Thoracic aorta (tissue), 2 donors: Measurements from ENCODE around the gene SESN2. TPM values are rescaled to one million over a fixed set of nuclear protein-coding genes. Genes with fewer than 3 reads are reported as not detected.

Experiments used
- ATAC-seq: fragments of 150-250 bp; one replicate; pipeline ENCODE4 v1.8.0; 2017; ENCODE audit warnings: low read depth; ENCODE audit not compliant: insufficient number of reproducible peaks, low FRiP score
- DNase-seq: peaks from one replicate; pipeline ENCODE4 v3.0.0-alpha.2; 2020; ENCODE audit warnings: low spot score
- H3K27ac ChIP-seq, 2 donors: fragments of 200-600 bp; sonication (generic); 1 replicate in 1 of 2; 2 replicates in 1 of 2; pipeline ENCODE4 v1.5.1; 2016; ENCODE audit warnings: mild to moderate bottlenecking in 2 of 2, moderate library complexity in 2 of 2
- H3K27me3 ChIP-seq: fragments of 200-600 bp; sonication (generic); replicated peaks from 2 replicates; pipeline ENCODE4 v1.6.0; 2016; ENCODE audit warnings: mild to moderate bottlenecking; ENCODE audit not compliant: insufficient read depth
- H3K36me3 ChIP-seq: fragments of 200-600 bp; sonication (generic); one replicate; pipeline ENCODE4 v1.5.1; 2016
- H3K4me1 ChIP-seq, 2 donors: fragments of 200-600 bp; sonication (generic); 1 replicate in 1 of 2; 2 replicates in 1 of 2; pipeline versions ENCODE4 v1.5.1 to v1.6.0; 2016; ENCODE audit warnings: low read depth in 2 of 2, mild to moderate bottlenecking in 1 of 2; ENCODE audit not compliant: control insufficient read depth in 1 of 2
- H3K4me3 ChIP-seq: fragments of 200-600 bp; sonication (generic); 2 replicates; pipeline ENCODE4 v1.5.1; 2016; ENCODE audit warnings: mild to moderate bottlenecking
- H3K9me3 ChIP-seq: fragments of 200-600 bp; sonication (generic); 2 replicates; pipeline ENCODE4 v1.5.1; 2016
- CTCF ChIP-seq: fragments of 200-600 bp; sonication (generic); IDR thresholded peaks from one replicate; pipeline ENCODE4 v1.5.1; 2019; ENCODE audit warnings: antibody characterized with exemption
- total RNA-seq, 2 donors: library from RNA; depleted of rRNA; stranded (reverse); fragments of >200 nt; gene quantifications; one replicate each; pipeline versions ENCODE4 v1.1.0 to v1.2.3, GENCODE V29; 2016

SESN2 gene
- total RNA-seq, 2 donors from 2014 or later = 10.9 to 12.6 TPM

GRCh38 chr1:28290851-28291250, 31.5 kb downstream of the SESN2 start:
- Histone ChIP-seq H3K4me3 (no peak overlapping the region), H3K4me1 (no peaks in the 10 kb centered on the region), H3K27me3 (no peaks in the 10 kb centered on the region), H3K36me3 (no peaks in the 10 kb centered on the region), H3K27ac (no peak overlapping the region), H3K9me3 (no peaks in the 10 kb centered on the region)
- TF ChIP-seq CTCF = no peak
- ATAC-seq (no peak), DNase-seq (no peak)

- H3K9me3 ChIP-seq = no peaks in the 10 kb centered on the region
- H3K27ac ChIP-seq = no peak overlapping the region
- H3K4me3 ChIP-seq = no peak overlapping the region
- H3K36me3 ChIP-seq = no peaks in the 10 kb centered on the region
- no peak for ATAC-seq
- TF ChIP-seq CTCF = no peak
- no peaks in the 10 kb centered on the region for H3K4me1 ChIP-seq
- H3K27me3 ChIP-seq = no peaks in the 10 kb centered on the region
- DNase-seq = no peak
These were observed 32.4 kb downstream of the SESN2 start for GRCh38 chr1:28291711-28292110.

DNA sequence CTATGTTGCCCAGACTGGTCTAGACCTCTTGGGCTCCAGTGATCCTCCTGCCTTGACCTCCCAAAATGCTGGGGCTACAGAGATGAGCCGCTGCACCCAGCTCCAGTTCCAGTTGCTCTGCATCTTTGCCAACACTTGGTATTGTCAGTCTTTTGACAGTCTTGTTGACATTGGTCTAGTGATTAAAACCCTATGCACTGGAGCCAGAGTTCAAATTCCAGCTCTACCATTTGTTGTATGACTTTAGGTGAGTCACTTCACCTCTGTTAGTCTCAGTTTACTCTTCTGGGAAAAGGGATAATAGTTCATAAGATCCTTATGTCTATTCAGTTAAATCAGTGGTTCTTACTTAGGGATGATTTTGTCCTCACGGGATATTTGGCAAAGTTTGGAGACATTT, 36.6 kb downstream of the SESN2 start:
- ATAC-seq = no peak
- no peak overlapping the region for H3K27ac ChIP-seq
- no peak overlapping the region for H3K4me3 ChIP-seq
- no peaks in the 10 kb centered on the region for H3K27me3 ChIP-seq
- DNase-seq = no peak
- H3K9me3 ChIP-seq = no peaks in the 10 kb centered on the region
- no peak for TF ChIP-seq CTCF
- H3K4me1 ChIP-seq = no peaks in the 10 kb centered on the region
- no peaks in the 10 kb centered on the region for H3K36me3 ChIP-seq

- no peak for TF ChIP-seq CTCF
- no peaks in the 10 kb centered on the region for H3K36me3 ChIP-seq
- DNase-seq = no peak
- no peaks in the 10 kb centered on the region for H3K27me3 ChIP-seq
- no peaks in the 10 kb centered on the region for H3K9me3 ChIP-seq
- ATAC-seq = no peak
- H3K4me3 ChIP-seq = no peak overlapping the region
- no peaks in the 10 kb centered on the region for H3K4me1 ChIP-seq
- H3K27ac ChIP-seq = no peak overlapping the region
These were observed 37.3 kb downstream of the SESN2 start for GRCh38 chr1:28296401-28297261.

- DNase-seq (no peak), ATAC-seq (no peak)
- Histone ChIP-seq H3K4me1 (no peaks in the 10 kb centered on the region), H3K36me3 (no peaks in the 10 kb centered on the region), H3K27me3 (no peaks in the 10 kb centered on the region), H3K4me3 (no peak overlapping the region), H3K9me3 (no peaks in the 10 kb centered on the region), H3K27ac (no peak overlapping the region)
- TF ChIP-seq CTCF = no peak
These were observed 38.5 kb downstream of the SESN2 start for GRCh38 chr1:28297826-28298225.
